HepG2 (cell line): ENCODE measurements around the gene TTC39C. TPM values are rescaled to one million over a fixed set of nuclear protein-coding genes. Genes with fewer than 3 reads are reported as not detected.

Source experiments
- ATAC-seq: fragments of 200-7000 bp; cut with Tn5 transposase; 3 replicates; pipeline ENCODE4 v1.9.1; 2020; ENCODE audit warnings: mild to moderate bottlenecking, moderate library complexity
- BruUV-seq: library from RNA; stranded (reverse); fragments of 400-500 nt; replicated peaks from 2 replicates; lab custom pipeline; 2021; lab: Mats Ljungman, UMichigan
- CTCF ChIA-PET: fragments of 300-600 bp; formaldehyde crosslinking; extraction: SDS; loops from one replicate; lab custom pipeline; 2021; ENCODE audit warnings: low total read pairs, inconsistent platforms, low intra/inter-chr PET ratio; lab: Yijun Ruan, JAX
- POLR2A ChIA-PET: fragments of 350-600 bp; sonication (Branson Sonifier 250); formaldehyde crosslinking; loops from one replicate; lab custom pipeline; 2020; ENCODE audit warnings: antibody characterized with exemption, inconsistent platforms; lab: Yijun Ruan, JAX
- DNase-seq: peaks from one replicate; pipeline ENCODE4 v3.0.0-alpha.2; 2015; ENCODE audit warnings: low spot score
- FAIRE-seq: peaks from 3 replicates; lab custom pipeline; 2011; peaks lifted over from hg19 to GRCh38; lab: Jason Lieb, UNC
- H2AFZ ChIP-seq: one replicate; pipeline ENCODE4 v1.6.1; 2011; ENCODE audit warnings: low read length, inconsistent platforms
- H3K27ac ChIP-seq: fragments of 300-600 bp; 3 replicates; pipeline ENCODE4 v1.8.0; 2011; ENCODE audit warnings: mixed run types, mild to moderate bottlenecking, mixed read lengths, low read length, inconsistent platforms; ENCODE audit not compliant: insufficient read depth; ENCODE audit errors: extremely low read length
- H3K27me3 ChIP-seq, 2 experiments: fragments of 200-600 bp in 1 of 2; 2 replicates in 1 of 2; 3 replicates in 1 of 2; pipeline versions ENCODE4 v1.6.0 to v1.8.0; 2011; ENCODE audit warnings: low read length in 2 of 2, mild to moderate bottlenecking in 2 of 2, moderate library complexity in 2 of 2, inconsistent platforms in 1 of 2; ENCODE audit not compliant: insufficient read depth in 2 of 2, control insufficient read depth in 1 of 2
- H3K36me3 ChIP-seq, 2 experiments: fragments of 200-600 bp in 1 of 2; replicated peaks in 1 of 2; 2 replicates in 1 of 2; 3 replicates in 1 of 2; pipeline versions ENCODE4 v1.5.1 to v1.8.0; 2011; ENCODE audit warnings: low read length in 2 of 2, inconsistent platforms in 1 of 2; ENCODE audit not compliant: insufficient read depth in 2 of 2, control insufficient read depth in 1 of 2
- H3K4me1 ChIP-seq: 2 replicates; pipeline ENCODE4 v1.5.1; 2012; ENCODE audit warnings: low read length, inconsistent platforms; ENCODE audit not compliant: insufficient read depth
- H3K4me2 ChIP-seq: 2 replicates; pipeline ENCODE4 v1.6.0; 2011; ENCODE audit warnings: low read depth, low read length, inconsistent platforms
- H3K4me3 ChIP-seq, 3 experiments: fragments of 200-600 bp in 1 of 3; sonication (generic), shearing (Covaris generic) in 1 of 3; replicated peaks in 1 of 3; 2 replicates each; pipeline ENCODE4 v1.5.1; 2011 to 2016; ENCODE audit warnings: low read length in 3 of 3, inconsistent platforms in 2 of 3, low read depth in 2 of 3, mild to moderate bottlenecking in 2 of 3, control low read depth in 1 of 3, mixed read lengths in 1 of 3; ENCODE audit not compliant: insufficient read depth in 1 of 3
- H3K79me2 ChIP-seq: one replicate; pipeline ENCODE4 v1.6.1; 2011; ENCODE audit warnings: low read length, inconsistent platforms; ENCODE audit not compliant: insufficient read depth
- H3K9ac ChIP-seq: 2 replicates; pipeline ENCODE4 v1.6.0; 2011; ENCODE audit warnings: mild to moderate bottlenecking, low read depth, low read length, inconsistent platforms; ENCODE audit not compliant: insufficient read depth
- H3K9me3 ChIP-seq: 2 replicates; pipeline ENCODE4 v1.5.1; 2012; ENCODE audit warnings: mild to moderate bottlenecking, low read length
- H4K20me1 ChIP-seq: 2 replicates; pipeline ENCODE4 v1.6.0; 2011; ENCODE audit warnings: inconsistent platforms, mild to moderate bottlenecking, low read length, moderate library complexity; ENCODE audit not compliant: insufficient read depth
- ARNTL ChIP-seq: sonication (generic); formaldehyde crosslinking; IDR thresholded peaks from 2 replicates; pipeline ENCODE4 v1.4.0; 2020; ENCODE audit warnings: mild to moderate bottlenecking, missing genetic modification reagents
- MBD4 ChIP-seq: IDR thresholded peaks from 2 replicates; pipeline ENCODE4 v1.6.1; 2012; ENCODE audit warnings: low read length, inconsistent platforms, borderline replicate concordance
- MBNL3 ChIP-seq: fragments of 250-450 bp; sonication (Bioruptor Pico); conservative IDR thresholded peaks from 2 replicates; pipeline ENCODE4 v1.8.0; 2022; ENCODE audit warnings: mild to moderate bottlenecking, inconsistent platforms
- NFE2 ChIP-seq: sonication (generic); formaldehyde crosslinking; IDR thresholded peaks from 2 replicates; pipeline ENCODE4 v1.4.0; 2020; ENCODE audit warnings: missing genetic modification reagents
- PLRG1 ChIP-seq: fragments of 450-650 bp; conservative IDR thresholded peaks from 2 replicates; pipeline ENCODE4 v1.6.1; 2016
- SSRP1 ChIP-seq: IDR thresholded peaks from 2 replicates; pipeline ENCODE4 v1.6.1; 2016; ENCODE audit warnings: control low read depth
- ZNF326 ChIP-seq: sonication (generic); formaldehyde crosslinking; IDR thresholded peaks from 2 replicates; pipeline ENCODE4 v1.4.0; 2020; ENCODE audit warnings: missing genetic modification reagents, borderline replicate concordance
- WGBS: methylation state at CpG from one replicate; pipeline ENCODE4 v1.1.6; 2017; ENCODE audit warnings: low lambda C conversion rate; 5-methylcytosine and 5-hydroxymethylcytosine counted together
- in situ Hi-C: cut with HindIII; loops from 2 replicates; pipeline ENCODE4 v1.10.0; 2017; ENCODE audit warnings: low pct_unique_long_range_greater_than_20kb; ENCODE audit not compliant: extremely low pct_ligation_motif_present
- intact Hi-C: fragments of 100-400 bp; cut with micrococcal nuclease; formaldehyde crosslinking; loops from one replicate; pipeline ENCODE4 v1.10.0; 2022; ENCODE audit not compliant: unreplicated experiment
- polyA plus RNA-seq, 8 experiments: library from polyadenylated mRNA; depleted of rRNA in 3 of 8; stranded (reverse) in 7 of 8; unstranded in 1 of 8; fragments of >200 nt; fragmentation: Illumina TruSeq in 4 of 8; extraction: Trizol in 4 of 8; gene quantifications; 2 replicates each; pipeline versions ENCODE4 v1.2.1 to v1.2.3, GENCODE V29; 2011 to 2016; ENCODE audit warnings: low read depth in 4 of 8, missing spikeins in 1 of 8, mixed read lengths in 1 of 8; ENCODE audit not compliant: insufficient read depth in 1 of 8
- total RNA-seq, 5 experiments: library from RNA; depleted of rRNA; stranded (reverse); fragments of >200 nt; fragmentation: Illumina TruSeq; extraction: Trizol; gene quantifications; 2 replicates each; pipeline ENCODE4 v1.2.3, GENCODE V29; 2016; ENCODE audit warnings: low read depth in 1 of 5
- TF ChIP-seq, protein P1 (sequence below): IDR thresholded peaks from 2 replicates; pipeline ENCODE4 v1.6.1; 2016; ENCODE audit warnings: low read depth, control low read depth
- TF ChIP-seq, protein P2 (sequence below): sonication (generic); formaldehyde crosslinking; IDR thresholded peaks from 2 replicates; pipeline ENCODE4 v1.8.0; 2023; ENCODE audit warnings: mild to moderate bottlenecking, missing genetic modification reagents

TTC39C gene
- total and polyA plus RNA-seq, 2 of the 13 experiments (the other 11 are each of a cell fraction or from before 2014, with no cell fraction given), result 19.1 to 25.9 TPM

DNA sequence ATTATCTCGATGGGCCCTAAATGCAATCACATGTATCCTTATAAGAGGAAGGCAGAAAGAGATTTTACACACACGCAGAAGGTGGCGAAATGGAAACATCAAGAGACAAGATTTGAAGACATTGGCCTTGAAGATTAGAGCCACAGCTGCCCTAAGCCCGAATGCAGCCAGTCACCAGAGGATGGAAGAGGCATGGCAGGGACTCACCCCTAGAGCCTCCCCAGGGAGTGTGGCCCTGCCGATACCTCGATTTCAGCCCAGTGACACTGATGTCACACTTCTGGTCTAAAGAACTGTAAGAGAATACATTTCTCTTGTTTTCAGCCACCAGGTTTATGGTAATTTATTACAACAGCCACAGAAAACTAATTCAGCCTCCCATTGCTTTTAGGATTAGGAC is 17.4 kb downstream of the TTC39C start:
- Histone ChIP-seq H4K20me1 (no peaks in the 10 kb centered on the region), H3K27ac (no peak overlapping the region), H3K36me3 (no peaks in the 10 kb centered on the region), H3K4me3 (no peak overlapping the region), H3K4me2 (no peak overlapping the region), H3K27me3 (no peaks in the 10 kb centered on the region), H3K9me3 (no peaks in the 10 kb centered on the region), H3K4me1 (peaks cover 16% of the 10 kb centered on the region), H3K79me2 (peaks cover 3% of the 10 kb centered on the region), H3K9ac (no peak overlapping the region), H2AFZ (no peak overlapping the region)
- ATAC-seq (no peak), FAIRE-seq (no peak), DNase-seq (no peak)
- ChIA-PET CTCF (no interaction called here), POLR2A (no interaction called here)
- intact Hi-C loops (loop anchor here (5.0 kb wide), 1 partner anchor 45 kb away; no protein-coding TSS in a partner anchor), in situ Hi-C loops (no loop called here)
- no peak for TF ChIP-seq SSRP1 (CRISPR knock-in tag)
- TF ChIP-seq ARNTL (CRISPR knock-in tag), result no peak
- TF ChIP-seq MBD4, result no peak
- no peak for TF ChIP-seq ZNF326 (CRISPR knock-in tag)
- no peak for TF ChIP-seq NFE2 (CRISPR knock-in tag)
- TF ChIP-seq, protein P1, sequence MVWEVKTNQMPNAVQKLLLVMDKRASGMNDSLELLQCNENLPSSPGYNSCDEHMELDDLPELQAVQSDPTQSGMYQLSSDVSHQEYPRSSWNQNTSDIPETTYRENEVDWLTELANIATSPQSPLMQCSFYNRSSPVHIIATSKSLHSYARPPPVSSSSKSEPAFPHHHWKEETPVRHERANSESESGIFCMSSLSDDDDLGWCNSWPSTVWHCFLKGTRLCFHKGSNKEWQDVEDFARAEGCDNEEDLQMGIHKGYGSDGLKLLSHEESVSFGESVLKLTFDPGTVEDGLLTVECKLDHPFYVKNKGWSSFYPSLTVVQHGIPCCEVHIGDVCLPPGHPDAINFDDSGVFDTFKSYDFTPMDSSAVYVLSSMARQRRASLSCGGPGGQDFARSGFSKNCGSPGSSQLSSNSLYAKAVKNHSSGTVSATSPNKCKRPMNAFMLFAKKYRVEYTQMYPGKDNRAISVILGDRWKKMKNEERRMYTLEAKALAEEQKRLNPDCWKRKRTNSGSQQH (CRISPR knock-in tag), result no peak
- no peak for TF ChIP-seq PLRG1
- no peak for TF ChIP-seq MBNL3 (CRISPR knock-in tag)
- TF ChIP-seq, protein P2, sequence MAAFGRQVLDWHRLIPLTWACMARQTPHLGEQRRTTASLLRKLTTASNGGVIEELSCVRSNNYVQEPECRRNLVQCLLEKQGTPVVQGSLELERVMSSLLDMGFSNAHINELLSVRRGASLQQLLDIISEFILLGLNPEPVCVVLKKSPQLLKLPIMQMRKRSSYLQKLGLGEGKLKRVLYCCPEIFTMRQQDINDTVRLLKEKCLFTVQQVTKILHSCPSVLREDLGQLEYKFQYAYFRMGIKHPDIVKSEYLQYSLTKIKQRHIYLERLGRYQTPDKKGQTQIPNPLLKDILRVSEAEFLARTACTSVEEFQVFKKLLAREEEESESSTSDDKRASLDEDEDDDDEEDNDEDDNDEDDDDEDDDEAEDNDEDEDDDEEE (CRISPR knock-in tag), result no peak
- 96% methylated on average over 5 of the region's 6 CpGs for WGBS
- BruUV-seq, result no TSS peak
